MM.1S (cell line): ENCODE data around the gene CCSER2.

ENCODE experiments used
- EZH2 ChIP-seq: fragments of 300-600 bp; sonication (generic); optimal IDR thresholded peaks from 2 replicates; pipeline ENCODE3; 2017; ENCODE audit warnings: low read depth, mild to moderate bottlenecking, antibody characterized with exemption, low read length, mixed read lengths
- TF ChIP-seq, protein P1 (sequence below): fragments of 300-600 bp; sonication (generic); IDR thresholded peaks from 2 replicates; pipeline ENCODE4 v1.5.1; 2016; ENCODE audit warnings: antibody characterized with exemption, low read length, mixed read lengths

DNA sequence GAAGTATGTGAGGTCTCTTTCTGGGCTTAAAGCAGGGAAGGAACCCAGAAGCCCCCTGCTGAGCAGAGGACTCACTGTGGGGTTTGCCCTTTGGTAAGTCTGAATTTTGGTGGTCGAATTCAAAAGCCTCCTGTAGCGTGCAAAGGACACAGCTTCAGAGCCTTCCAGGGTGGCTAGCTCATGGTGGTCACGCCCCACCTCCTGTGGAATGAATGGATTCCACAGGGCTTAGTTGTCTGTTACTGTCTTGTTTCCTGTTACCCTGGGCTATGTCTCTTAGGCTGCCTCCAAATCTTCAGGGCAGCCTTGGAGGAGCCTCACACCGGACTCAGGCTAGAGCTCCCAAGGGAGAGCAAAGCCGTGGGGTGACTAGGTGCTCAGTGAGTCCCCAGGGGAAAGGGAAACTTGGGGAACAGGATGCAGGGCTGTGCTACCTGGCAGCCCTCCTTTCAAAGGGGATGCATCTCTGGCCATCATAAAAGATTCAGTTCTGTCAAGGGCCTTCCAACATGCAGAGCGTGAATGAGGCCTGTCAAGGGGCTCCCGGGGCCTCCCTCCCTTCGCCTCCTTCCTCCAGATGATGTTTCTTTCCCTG lies 211.7 kb downstream of the CCSER2 start:
- TF ChIP-seq EZH2: no peak
- TF ChIP-seq, protein P1, sequence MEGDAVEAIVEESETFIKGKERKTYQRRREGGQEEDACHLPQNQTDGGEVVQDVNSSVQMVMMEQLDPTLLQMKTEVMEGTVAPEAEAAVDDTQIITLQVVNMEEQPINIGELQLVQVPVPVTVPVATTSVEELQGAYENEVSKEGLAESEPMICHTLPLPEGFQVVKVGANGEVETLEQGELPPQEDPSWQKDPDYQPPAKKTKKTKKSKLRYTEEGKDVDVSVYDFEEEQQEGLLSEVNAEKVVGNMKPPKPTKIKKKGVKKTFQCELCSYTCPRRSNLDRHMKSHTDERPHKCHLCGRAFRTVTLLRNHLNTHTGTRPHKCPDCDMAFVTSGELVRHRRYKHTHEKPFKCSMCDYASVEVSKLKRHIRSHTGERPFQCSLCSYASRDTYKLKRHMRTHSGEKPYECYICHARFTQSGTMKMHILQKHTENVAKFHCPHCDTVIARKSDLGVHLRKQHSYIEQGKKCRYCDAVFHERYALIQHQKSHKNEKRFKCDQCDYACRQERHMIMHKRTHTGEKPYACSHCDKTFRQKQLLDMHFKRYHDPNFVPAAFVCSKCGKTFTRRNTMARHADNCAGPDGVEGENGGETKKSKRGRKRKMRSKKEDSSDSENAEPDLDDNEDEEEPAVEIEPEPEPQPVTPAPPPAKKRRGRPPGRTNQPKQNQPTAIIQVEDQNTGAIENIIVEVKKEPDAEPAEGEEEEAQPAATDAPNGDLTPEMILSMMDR: no peak
